Mammary epithelial cell (primary cell): ENCODE measurements around the gene TMEM161B.

ENCODE experiments used
- CTCF ChIP-seq, 2 donors: IDR thresholded peaks in 1 of 2; conservative IDR thresholded peaks in 1 of 2; 2 replicates each; pipeline ENCODE4 v1.5.1; 2011 to 2012; ENCODE audit warnings: inconsistent platforms in 2 of 2, low read length in 2 of 2, mild to moderate bottlenecking in 2 of 2, control low read depth in 1 of 2, low read depth in 1 of 2; ENCODE audit not compliant: insufficient read depth in 1 of 2; ENCODE audit errors: extremely low read depth in 1 of 2
- EZH2 ChIP-seq: IDR thresholded peaks from 2 replicates; pipeline ENCODE4 v1.6.1; 2012; ENCODE audit warnings: low read length, inconsistent platforms, borderline replicate concordance

GRCh38 chr5:88190106-88190834 is 78.4 kb downstream of the TMEM161B start:
- TF ChIP-seq CTCF (conservative IDR thresholded peaks at IDR 0.05 in 1 of 2, IDR thresholded peaks at IDR 0.05 in 1 of 2; ENCODE audit: extremely low read depth in 1 of 2, insufficient read depth in 1 of 2, low read depth in 1 of 2, low read length in 2 of 2) = no peak
- TF ChIP-seq EZH2 = no peak
